B cell (primary cell): ENCODE data around the gene PTPRN2. TPM values are rescaled to one million over a fixed set of nuclear protein-coding genes. Genes with fewer than 3 reads are reported as not detected.

Source experiments
- ATAC-seq: fragments of 200-7000 bp; cut with Tn5 transposase; one replicate; pipeline ENCODE4 v1.10.0; 2021; ENCODE audit warnings: low read depth, mild to moderate bottlenecking, moderate number of reproducible peaks, moderate library complexity
- CTCF ChIA-PET: fragments of 350-600 bp; sonication (Branson Sonifier 250); formaldehyde crosslinking; loops from one replicate; lab custom pipeline; 2021; ENCODE audit warnings: antibody characterized with exemption, inconsistent platforms; lab: Charles Lee
- POLR2A ChIA-PET: fragments of 350-600 bp; sonication (Branson Sonifier 250); formaldehyde crosslinking; loops from one replicate; lab custom pipeline; 2021; ENCODE audit warnings: antibody characterized with exemption; lab: Charles Lee
- DNase-seq: peaks from one replicate; pipeline ENCODE4 v3.0.0; 2013
- H2AFZ ChIP-seq: 2 replicates; pipeline ENCODE4 v1.6.1; 2012; ENCODE audit warnings: mild to moderate bottlenecking, low read depth, low read length; ENCODE audit not compliant: insufficient read depth, poor library complexity, severe bottlenecking
- H3K27ac ChIP-seq, 2 donors: 1 replicate in 1 of 2; 2 replicates in 1 of 2; pipeline ENCODE4 v1.5.1; 2012 to 2013; ENCODE audit warnings: low read length in 2 of 2, mild to moderate bottlenecking in 2 of 2, moderate library complexity in 1 of 2
- H3K27me3 ChIP-seq, 4 experiments: fragments of 200-600 bp in 1 of 4; sonication (generic) in 1 of 4; replicated peaks in 1 of 4; 1 replicate in 2 of 4; 2 replicates in 2 of 4; pipeline versions ENCODE4 v1.6.1 to v1.7.0; 2013 to 2016; ENCODE audit warnings: low read length in 3 of 4, mild to moderate bottlenecking in 2 of 4, mixed read lengths in 1 of 4, moderate library complexity in 1 of 4; ENCODE audit not compliant: insufficient read depth in 4 of 4, control insufficient read depth in 3 of 4; ENCODE audit errors: control extremely low read depth in 1 of 4
- H3K36me3 ChIP-seq, 2 experiments: replicated peaks in 1 of 2; 1 replicate in 1 of 2; 2 replicates in 1 of 2; pipeline versions ENCODE4 v1.6.1 to v1.7.1; 2013; ENCODE audit warnings: low read length in 1 of 2; ENCODE audit not compliant: insufficient read depth in 2 of 2, control insufficient read depth in 1 of 2; ENCODE audit errors: control extremely low read depth in 1 of 2, extremely low read depth in 1 of 2
- H3K4me1 ChIP-seq, 2 donors: fragments of 200-600 bp in 1 of 2; sonication (generic) in 1 of 2; 1 replicate in 1 of 2; 2 replicates in 1 of 2; pipeline versions ENCODE4 v1.5.1 to v1.6.1; 2013 to 2017; ENCODE audit warnings: low read length in 2 of 2; ENCODE audit not compliant: control insufficient read depth in 2 of 2, insufficient read depth in 2 of 2
- H3K4me2 ChIP-seq: replicated peaks from 2 replicates; pipeline ENCODE3; 2012; ENCODE audit warnings: mild to moderate bottlenecking, low read depth, low read length; ENCODE audit not compliant: poor library complexity, severe bottlenecking
- H3K4me3 ChIP-seq, 5 experiments: fragments of 200-600 bp in 1 of 5; sonication (generic) in 1 of 5; 1 replicate in 3 of 5; 2 replicates in 2 of 5; pipeline versions ENCODE4 v1.5.1 to v1.7.0; 2011 to 2016; ENCODE audit warnings: low read length in 4 of 5, mild to moderate bottlenecking in 4 of 5, low read depth in 2 of 5, control low read depth in 1 of 5, moderate library complexity in 1 of 5; ENCODE audit not compliant: insufficient read depth in 1 of 5; ENCODE audit errors: control extremely low read depth in 1 of 5, extremely low read depth in 1 of 5
- H3K79me2 ChIP-seq: fragments of 200-600 bp; sonication (generic); one replicate; pipeline ENCODE4 v1.6.0; 2016; ENCODE audit warnings: low read length; ENCODE audit not compliant: control insufficient read depth, insufficient read depth
- H3K9ac ChIP-seq: fragments of 200-600 bp; sonication (generic); 2 replicates; pipeline ENCODE4 v1.6.1; 2017; ENCODE audit warnings: mild to moderate bottlenecking, low read length, moderate library complexity
- H3K9me3 ChIP-seq, 3 donors: one replicate each; pipeline versions ENCODE4 v1.6.1 to v1.7.1; 2013; ENCODE audit warnings: low read length in 2 of 3; ENCODE audit not compliant: control insufficient read depth in 2 of 3, insufficient read depth in 1 of 3; ENCODE audit errors: control extremely low read depth in 1 of 3
- H4K20me1 ChIP-seq: 2 replicates; pipeline ENCODE4 v1.6.0; 2012; ENCODE audit warnings: mild to moderate bottlenecking, low read length; ENCODE audit not compliant: insufficient read depth, control insufficient read depth, poor library complexity, severe bottlenecking
- H3K27ac Mint-ChIP-seq: one replicate; pipeline ENCODE4 v1.8.0; 2021; ENCODE audit warnings: mixed read lengths
- H3K27me3 Mint-ChIP-seq: one replicate; pipeline ENCODE4 v1.8.0; 2021; ENCODE audit warnings: mixed read lengths
- H3K4me1 Mint-ChIP-seq: one replicate; pipeline ENCODE4 v1.8.0; 2021; ENCODE audit warnings: mixed read lengths
- H3K4me3 Mint-ChIP-seq: one replicate; pipeline ENCODE4 v1.8.0; 2021; ENCODE audit warnings: mixed read lengths
- H3K9me3 Mint-ChIP-seq: one replicate; pipeline ENCODE4 v1.8.0; 2022; ENCODE audit warnings: mixed read lengths; ENCODE audit not compliant: insufficient read depth
- EZH2 ChIP-seq: IDR thresholded peaks from 2 replicates; pipeline ENCODE4 v1.6.1; 2012; ENCODE audit warnings: borderline replicate concordance, low read depth, mild to moderate bottlenecking, moderate library complexity, low read length; ENCODE audit not compliant: insufficient read depth, poor library complexity, severe bottlenecking
- WGBS: methylation state at CpG from one replicate; pipeline ENCODE4 v1.1.5; 2013; ENCODE audit warnings: missing lambda C conversion rate; ENCODE audit not compliant: insufficient coverage; 5-methylcytosine and 5-hydroxymethylcytosine counted together
- intact Hi-C: fragments of 100-400 bp; cut with micrococcal nuclease; formaldehyde crosslinking; loops from one replicate; pipeline ENCODE4 v1.10.0; 2022
- polyA plus RNA-seq: library from polyadenylated mRNA; depleted of rRNA; stranded (reverse); fragments of >200 nt; gene quantifications from 2 replicates; pipeline ENCODE4 v1.2.3, GENCODE V29; 2012
- total RNA-seq, 2 donors: library from RNA; stranded (reverse); fragments of 120-200 nt in 1 of 2; gene quantifications; 1 replicate in 1 of 2; 2 replicates in 1 of 2; pipeline versions ENCODE4 v1.2.3 to v1.2.4, GENCODE V29; 2013 to 2022
- TF ChIP-seq, protein P1 (sequence below): fragments of 200-600 bp; IDR thresholded peaks from one replicate; pipeline ENCODE4 v1.8.0; 2022; ENCODE audit warnings: antibody characterized with exemption, mild to moderate bottlenecking

The PTPRN2 gene
- total and polyA plus RNA-seq, 2 donors (not counting 1 experiment from before 2014, with no cell fraction given): 2.0 to 5.0 TPM

DNA sequence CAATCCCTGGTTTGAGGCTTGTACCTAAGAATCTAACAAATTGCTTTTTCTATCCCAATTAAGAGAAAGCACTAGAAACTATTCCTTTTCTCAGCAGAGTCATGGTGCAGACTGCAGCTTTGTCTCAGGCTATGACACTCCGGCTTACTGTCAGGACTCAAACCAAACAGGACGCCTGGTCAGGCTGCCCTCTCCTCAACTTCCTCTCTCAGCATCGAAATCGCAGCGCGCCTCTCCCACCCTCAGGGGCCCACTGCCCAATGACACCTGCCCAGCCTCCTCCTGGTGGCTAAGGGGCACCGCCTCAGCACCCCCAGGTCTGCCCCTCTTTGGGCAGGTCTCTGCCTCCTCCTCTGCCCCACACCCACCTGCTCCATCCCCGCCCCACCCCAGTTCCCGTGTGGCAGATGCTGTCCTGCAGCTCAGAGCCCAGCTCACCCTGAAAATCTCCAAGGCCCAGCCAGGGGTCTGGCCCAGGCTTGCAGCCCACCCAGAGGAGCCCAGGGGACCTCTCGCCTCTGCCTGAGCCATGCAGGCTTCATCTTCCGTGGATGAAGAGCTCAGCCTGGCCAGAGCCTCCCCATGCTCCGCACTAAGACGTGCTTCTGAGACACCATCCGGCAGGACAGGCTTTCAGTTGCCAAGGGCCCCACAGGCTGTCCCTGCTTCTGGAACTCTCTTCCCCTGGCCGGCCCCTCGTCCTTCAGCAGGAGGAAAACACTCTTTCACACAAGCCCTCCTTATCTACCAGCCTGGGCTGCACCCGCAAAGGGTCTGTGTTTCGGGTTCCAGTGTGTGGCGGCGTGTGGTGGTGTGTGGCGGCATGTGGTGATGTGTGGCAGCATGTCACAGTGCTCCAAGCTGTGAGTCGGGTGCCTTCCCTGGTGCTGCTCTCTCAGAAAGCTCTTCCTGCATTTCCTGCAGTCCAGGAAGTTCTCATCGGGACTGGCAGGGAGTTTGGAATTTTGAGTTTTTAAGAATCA lies 16.4 kb upstream of the PTPRN2 start:
- Mint-ChIP-seq H3K27me3 (no peaks in the 10 kb centered on the region), H3K27ac (no peak overlapping the region), H3K4me3 (no peak overlapping the region), H3K4me1 (peaks cover 4% of the 10 kb centered on the region), H3K9me3 (no peaks in the 10 kb centered on the region)
- Histone ChIP-seq H4K20me1 (no peaks in the 10 kb centered on the region), H3K27ac (no peak overlapping the region), H3K9me3 (peaks cover 0 to 6% (median 0%) of the 10 kb centered on the region in 3 donors), H3K4me1 (no peaks in the 10 kb centered on the region), H2AFZ (no peak overlapping the region), H3K27me3 (no peaks in the 10 kb centered on the region), H3K9ac (no peak overlapping the region), H3K36me3 (peaks cover 0 to 2% of the 10 kb centered on the region in 2 experiments), H3K4me2 (no peak overlapping the region), H3K79me2 (no peaks in the 10 kb centered on the region), H3K4me3 (no peak overlapping the region)
- DNase-seq: no peak
- CTCF ChIA-PET: no interaction called here
- POLR2A ChIA-PET: no interaction called here
- 79% methylated on average over 22 of the region's 23 CpGs for WGBS
- intact Hi-C loops: no loop called here
- no peak for TF ChIP-seq EZH2
- no peak for ATAC-seq

DNA sequence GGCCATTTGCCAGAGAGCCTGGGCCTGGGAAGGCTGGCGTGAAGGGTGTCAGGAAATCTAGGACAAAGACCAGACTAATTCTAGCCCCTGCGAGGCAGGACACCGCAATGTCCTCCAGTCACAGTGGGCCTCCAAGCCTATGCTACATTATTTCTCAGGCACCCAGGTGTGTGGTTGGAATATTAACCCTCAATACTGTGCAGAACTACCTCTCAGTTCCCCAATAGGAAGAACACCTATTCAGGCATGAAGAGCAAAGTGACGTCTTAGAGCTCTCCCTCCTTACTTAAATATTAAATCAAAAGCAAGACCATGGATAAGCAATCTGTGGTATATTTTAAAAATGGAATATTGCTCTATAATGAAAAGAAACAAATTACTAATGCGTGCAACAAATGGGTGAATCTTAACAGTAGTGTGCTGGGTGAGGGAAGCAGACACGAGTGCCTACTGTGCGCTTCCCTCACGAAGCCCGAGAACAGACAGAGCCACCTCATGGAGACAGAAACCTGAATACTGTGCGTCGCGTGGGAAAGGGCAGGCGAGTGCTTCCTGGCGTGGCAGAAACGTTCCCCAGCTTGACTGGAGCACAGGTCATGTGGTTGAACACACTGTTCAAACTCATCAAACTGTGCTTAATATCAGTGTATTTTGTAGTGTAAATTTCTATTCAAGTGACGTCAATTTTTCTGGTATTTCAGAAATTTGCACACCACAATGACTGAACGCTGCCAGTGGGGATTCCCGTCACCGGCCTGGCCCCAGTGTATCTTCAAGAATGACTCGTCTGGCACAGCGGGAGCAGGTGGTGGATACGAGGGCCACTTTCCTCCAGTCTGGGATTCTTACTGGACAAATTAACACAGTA lies 15.5 kb upstream of the PTPRN2 start:
- H3K4me1 ChIP-seq: no peaks in the 10 kb centered on the region
- H3K9ac ChIP-seq: no peak overlapping the region
- no peaks in the 10 kb centered on the region for H3K9me3 Mint-ChIP-seq
- no peak overlapping the region for H3K4me2 ChIP-seq
- no peaks in the 10 kb centered on the region for H4K20me1 ChIP-seq
- H3K9me3 ChIP-seq: peaks cover 0 to 6% (median 0%) of the 10 kb centered on the region in 3 donors
- no peak overlapping the region for H2AFZ ChIP-seq
- DNase-seq (no peak), ATAC-seq (no peak)
- no peak overlapping the region for H3K4me3 Mint-ChIP-seq
- H3K36me3 ChIP-seq: peaks cover 0 to 2% of the 10 kb centered on the region in 2 experiments
- ChIA-PET CTCF (no interaction called here), POLR2A (no interaction called here)
- H3K27me3 Mint-ChIP-seq: no peaks in the 10 kb centered on the region
- 89% methylated on average over 18 of the region's 22 CpGs for WGBS
- H3K79me2 ChIP-seq: no peaks in the 10 kb centered on the region
- H3K4me3 ChIP-seq: no peak overlapping the region
- no peaks in the 10 kb centered on the region for H3K27me3 ChIP-seq
- H3K27ac ChIP-seq: no peak overlapping the region
- no peak for TF ChIP-seq EZH2
- TF ChIP-seq, protein P1, sequence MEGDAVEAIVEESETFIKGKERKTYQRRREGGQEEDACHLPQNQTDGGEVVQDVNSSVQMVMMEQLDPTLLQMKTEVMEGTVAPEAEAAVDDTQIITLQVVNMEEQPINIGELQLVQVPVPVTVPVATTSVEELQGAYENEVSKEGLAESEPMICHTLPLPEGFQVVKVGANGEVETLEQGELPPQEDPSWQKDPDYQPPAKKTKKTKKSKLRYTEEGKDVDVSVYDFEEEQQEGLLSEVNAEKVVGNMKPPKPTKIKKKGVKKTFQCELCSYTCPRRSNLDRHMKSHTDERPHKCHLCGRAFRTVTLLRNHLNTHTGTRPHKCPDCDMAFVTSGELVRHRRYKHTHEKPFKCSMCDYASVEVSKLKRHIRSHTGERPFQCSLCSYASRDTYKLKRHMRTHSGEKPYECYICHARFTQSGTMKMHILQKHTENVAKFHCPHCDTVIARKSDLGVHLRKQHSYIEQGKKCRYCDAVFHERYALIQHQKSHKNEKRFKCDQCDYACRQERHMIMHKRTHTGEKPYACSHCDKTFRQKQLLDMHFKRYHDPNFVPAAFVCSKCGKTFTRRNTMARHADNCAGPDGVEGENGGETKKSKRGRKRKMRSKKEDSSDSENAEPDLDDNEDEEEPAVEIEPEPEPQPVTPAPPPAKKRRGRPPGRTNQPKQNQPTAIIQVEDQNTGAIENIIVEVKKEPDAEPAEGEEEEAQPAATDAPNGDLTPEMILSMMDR: no peak
- H3K4me1 Mint-ChIP-seq: peaks cover 3% of the 10 kb centered on the region
- no peak overlapping the region for H3K27ac Mint-ChIP-seq
- intact Hi-C loops: no loop called here
